Stimulated activated CD4-positive, alpha-beta T cell treated with anti-CD3 and anti-CD28 coated beads, Interleukin-4, amount 100 ng/mL, for 4 hours (primary cell): Measurements from ENCODE around the gene SLC6A9.
A peak's percentile ranks its signal among the peaks of the same experiment; 100 is the strongest.

Experiments used
- DNase-seq, 2 experiments: peaks; one replicate each; pipeline ENCODE4 v3.0.0-alpha.2; 2020

SLC6A9 gene

GRCh38 chr1:43981636-43982035 lies 49.6 kb downstream of the SLC6A9 start:
- no peak for DNase-seq

GRCh38 chr1:43981135-43981491 lies 50.1 kb downstream of the SLC6A9 start:
- no peak for DNase-seq

GRCh38 chr1:43980255-43981134 lies 50.8 kb downstream of the SLC6A9 start:
- DNase-seq = no peak

- DNase-seq = peak in 1 of 2 experiments; percentile 30
Measured at GRCh38 chr1:43979528-43980254, 51.6 kb downstream of the SLC6A9 start.

- DNase-seq = no peak
Measured at GRCh38 chr1:43979261-43979527, 52.1 kb downstream of the SLC6A9 start.

GRCh38 chr1:43978551-43979260 lies 52.6 kb downstream of the SLC6A9 start, which contains the start of gene B4GALT2:
B4GALT2 (plus strand) TSS chr1:43979210; CDS start chr1:43981161, 1,951 bp downstream.
- peak; percentile 19 to 52 for DNase-seq

GRCh38 chr1:43978264-43978550 lies 53.1 kb downstream of the SLC6A9 start:
- no peak for DNase-seq

- no peak for DNase-seq
Measured at GRCh38 chr1:43977376-43978263, 53.6 kb downstream of the SLC6A9 start.

GRCh38 chr1:43976890-43977289 lies 54.4 kb downstream of the SLC6A9 start:
- DNase-seq = no peak

- no peak for DNase-seq
Measured at GRCh38 chr1:43976045-43976444, 55.2 kb downstream of the SLC6A9 start.

GRCh38 chr1:43975249-43975961 lies 55.9 kb downstream of the SLC6A9 start:
- DNase-seq = peak in 1 of 2 experiments; percentile 12

GRCh38 chr1:43974443-43975248 lies 56.6 kb downstream of the SLC6A9 start, which contains the start of gene ATP6V0B:
ATP6V0B (plus strand) TSS chr1:43974960; CDS start chr1:43975041, 81 bp downstream.
- DNase-seq = peak; percentile 93 to 95

GRCh38 chr1:43973981-43974442 lies 57.2 kb downstream of the SLC6A9 start:
- no peak for DNase-seq

- DNase-seq = no peak
Measured at GRCh38 chr1:43971336-43971980, 59.8 kb downstream of the SLC6A9 start.

GRCh38 chr1:43970911-43971310 lies 60.4 kb downstream of the SLC6A9 start:
- no peak for DNase-seq

GRCh38 chr1:43970502-43970901 lies 60.8 kb downstream of the SLC6A9 start:
- DNase-seq = no peak

GRCh38 chr1:43969746-43970466 lies 61.4 kb downstream of the SLC6A9 start, which contains the start of gene DPH2:
DPH2 (plus strand) TSS chr1:43970010; CDS start chr1:43970176, 166 bp downstream.
- peak; percentile 94 to 96 for DNase-seq

- no peak for DNase-seq
Measured at GRCh38 chr1:43969416-43969745, 61.9 kb downstream of the SLC6A9 start.

GRCh38 chr1:43968348-43968948 lies 62.8 kb downstream of the SLC6A9 start:
- DNase-seq = no peak
